Breast epithelium (tissue), 4 donors: Measurements from ENCODE around the gene IL22RA1. TPM values are rescaled to one million over a fixed set of nuclear protein-coding genes. Genes with fewer than 3 reads are reported as not detected.

Source experiments
- DNase-seq, 2 donors: peaks; one replicate each; pipeline ENCODE4 v3.0.0-alpha.2; 2019; ENCODE audit warnings: low spot score in 2 of 2
- H3K27ac ChIP-seq, 2 donors: fragments of 200-600 bp; sonication (generic) in 1 of 2; one replicate each; pipeline ENCODE4 v1.5.1; 2016 to 2019; ENCODE audit warnings: mild to moderate bottlenecking in 1 of 2
- H3K27me3 ChIP-seq, 2 donors: fragments of 200-600 bp; sonication (generic) in 1 of 2; one replicate each; pipeline versions ENCODE4 v1.5.1 to v1.6.0; 2017 to 2019; ENCODE audit warnings: control low read depth in 1 of 2, mild to moderate bottlenecking in 1 of 2
- H3K36me3 ChIP-seq: fragments of 200-600 bp; one replicate; pipeline ENCODE4 v1.5.1; 2019
- H3K4me1 ChIP-seq, 2 donors: fragments of 200-600 bp; sonication (generic); one replicate each; pipeline ENCODE4 v1.5.1; 2016 to 2019; ENCODE audit warnings: control low read depth in 1 of 2
- H3K4me3 ChIP-seq, 3 donors: fragments of 200-600 bp; sonication (generic); 1 replicate in 2 of 3; 2 replicates in 1 of 3; pipeline ENCODE4 v1.5.1; 2016 to 2019; ENCODE audit warnings: mild to moderate bottlenecking in 3 of 3, moderate library complexity in 2 of 3
- H3K9me3 ChIP-seq, 2 donors: fragments of 200-600 bp; sonication (generic) in 1 of 2; one replicate each; pipeline ENCODE4 v1.5.1; 2016 to 2019; ENCODE audit warnings: control low read depth in 1 of 2
- CTCF ChIP-seq, 3 donors: fragments of 450-650 bp; IDR thresholded peaks; one replicate each; pipeline ENCODE4 v1.5.1; 2016 to 2017; ENCODE audit warnings: antibody characterized with exemption in 3 of 3, mild to moderate bottlenecking in 3 of 3, moderate library complexity in 3 of 3
- POLR2A ChIP-seq: fragments of 450-650 bp; IDR thresholded peaks from one replicate; pipeline ENCODE4 v1.6.1; 2016; ENCODE audit warnings: antibody characterized with exemption, mild to moderate bottlenecking, moderate library complexity
- POLR2AphosphoS5 ChIP-seq, 3 donors: sonication (generic); formaldehyde crosslinking; IDR thresholded peaks; one replicate each; pipeline ENCODE4 v1.6.1; 2017; ENCODE audit warnings: antibody characterized with exemption in 3 of 3
- intact Hi-C: fragments of 100-400 bp; cut with DNase I; formaldehyde crosslinking; loops from one replicate; pipeline ENCODE4 v1.15.1; 2023; ENCODE audit warnings: low total_unique reads
- total RNA-seq, 3 donors: library from RNA; depleted of rRNA; stranded (reverse); fragments of >200 nt; gene quantifications; one replicate each; pipeline ENCODE4 v1.1.0, GENCODE V29; 2016

IL22RA1 gene
- total RNA-seq, 3 donors from 2014 or later = 0.73 to 0.98 TPM; not detected in 1

DNA sequence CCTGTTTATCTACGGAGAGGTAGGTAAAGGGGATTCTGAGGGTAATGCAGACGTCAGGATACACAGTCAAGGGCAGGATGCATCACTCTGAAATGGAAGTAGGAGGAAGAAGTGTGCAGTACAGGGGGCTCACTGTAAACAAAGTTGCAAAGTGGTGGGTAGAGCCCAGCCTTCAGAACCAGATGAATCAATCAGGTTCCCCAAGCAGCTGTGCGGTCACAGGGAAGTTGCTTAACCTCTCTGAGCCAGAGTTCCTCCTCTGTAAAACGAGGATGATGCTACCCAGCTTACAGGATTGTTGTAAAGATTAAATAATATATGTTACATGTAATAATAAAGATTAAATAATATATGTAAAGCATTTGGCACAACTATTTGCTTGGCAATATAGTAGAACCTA lies 17.5 kb downstream of the IL22RA1 start:
- no peak overlapping the region for H3K27ac ChIP-seq
- no peaks in the 10 kb centered on the region for H3K4me1 ChIP-seq
- intact Hi-C loops = no loop called here
- H3K36me3 ChIP-seq = no peaks in the 10 kb centered on the region
- peaks cover under 1 to 7% of the 10 kb centered on the region in 2 donors for H3K9me3 ChIP-seq
- no peak for TF ChIP-seq POLR2A
- no peak overlapping the region for H3K4me3 ChIP-seq
- DNase-seq = no peak
- H3K27me3 ChIP-seq = no peaks in the 10 kb centered on the region

DNA sequence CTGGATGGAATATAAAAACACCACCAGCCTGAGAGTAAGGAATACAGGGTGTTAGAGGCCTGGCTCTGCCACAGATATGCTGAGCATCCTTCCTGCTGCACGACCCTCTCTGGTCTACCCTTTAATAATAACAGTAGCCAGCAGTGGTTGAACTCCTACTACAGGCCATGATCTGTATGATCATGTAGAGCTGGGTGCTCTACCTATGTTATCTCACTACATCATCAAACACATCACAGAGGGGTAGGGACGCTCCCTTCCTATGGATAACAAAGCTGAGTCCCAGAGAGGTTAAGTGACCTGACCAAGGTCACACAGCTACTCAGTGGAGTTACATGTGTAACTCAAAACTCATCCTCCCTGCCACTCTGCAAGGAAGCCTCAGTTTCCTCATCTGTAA lies 18.0 kb downstream of the IL22RA1 start:
- peaks cover 0 to 2% of the 10 kb centered on the region in 2 donors for H3K9me3 ChIP-seq
- no peak for DNase-seq
- intact Hi-C loops = no loop called here
- H3K36me3 ChIP-seq = no peaks in the 10 kb centered on the region
- no peaks in the 10 kb centered on the region for H3K4me1 ChIP-seq
- H3K27ac ChIP-seq = no peak overlapping the region
- H3K4me3 ChIP-seq = no peak overlapping the region
- no peaks in the 10 kb centered on the region for H3K27me3 ChIP-seq
- TF ChIP-seq POLR2AphosphoS5 (IDR thresholded peaks at IDR 0.05) (no peak), POLR2A (no peak), CTCF (IDR thresholded peaks at IDR 0.05) (no peak)

DNA sequence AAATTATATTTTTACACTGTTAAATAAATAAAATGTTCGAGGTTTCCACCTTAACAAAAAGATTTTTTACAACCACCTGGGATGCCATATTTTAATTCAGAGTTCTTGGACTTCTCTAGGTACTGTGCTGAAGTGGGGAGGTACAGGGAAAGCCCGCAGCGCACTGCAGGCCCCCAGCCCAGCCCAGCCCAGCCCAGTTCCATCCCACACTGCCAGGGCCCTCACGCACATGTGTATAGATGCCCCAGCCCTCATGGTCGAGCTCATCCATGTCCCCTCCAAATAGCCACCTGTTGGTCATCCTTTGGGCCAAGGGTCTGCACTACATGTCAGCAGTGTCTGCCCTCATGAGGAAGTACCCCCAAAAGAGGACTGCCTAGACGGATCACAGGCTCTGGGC lies 19.3 kb downstream of the IL22RA1 start:
- H3K27ac ChIP-seq = no peak overlapping the region
- H3K9me3 ChIP-seq = no peaks in the 10 kb centered on the region
- H3K27me3 ChIP-seq = no peaks in the 10 kb centered on the region
- no peaks in the 10 kb centered on the region for H3K4me1 ChIP-seq
- no peak overlapping the region for H3K4me3 ChIP-seq
- TF ChIP-seq CTCF (IDR thresholded peaks at IDR 0.05) (no peak), POLR2AphosphoS5 (IDR thresholded peaks at IDR 0.05) (no peak), POLR2A (no peak)
- intact Hi-C loops = no loop called here
- DNase-seq = no peak
- no peaks in the 10 kb centered on the region for H3K36me3 ChIP-seq

DNA sequence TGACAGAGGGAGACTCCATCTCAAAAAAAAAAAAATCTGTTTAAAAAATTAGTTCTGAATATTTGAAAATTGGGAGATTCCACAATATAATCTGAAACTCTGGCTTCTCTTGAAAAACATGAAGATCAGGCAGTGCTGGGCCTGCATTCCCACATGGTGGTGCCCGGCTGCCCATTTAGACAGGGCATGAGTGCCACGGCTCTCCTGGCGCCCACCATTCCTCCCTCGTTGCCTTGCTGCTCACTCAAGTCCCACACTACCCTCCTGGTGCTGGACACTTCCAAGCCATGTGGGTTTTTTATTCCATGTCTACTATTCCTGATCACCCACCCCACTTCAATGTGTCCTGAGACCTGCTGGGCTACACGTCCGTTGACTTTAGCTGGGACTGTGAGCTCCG lies 20.2 kb downstream of the IL22RA1 start:
- Histone ChIP-seq H3K36me3 (no peaks in the 10 kb centered on the region), H3K4me1 (no peaks in the 10 kb centered on the region), H3K4me3 (no peak overlapping the region), H3K27ac (no peak overlapping the region), H3K9me3 (no peaks in the 10 kb centered on the region), H3K27me3 (no peaks in the 10 kb centered on the region)
- TF ChIP-seq CTCF (IDR thresholded peaks at IDR 0.05) (no peak), POLR2A (no peak), POLR2AphosphoS5 (IDR thresholded peaks at IDR 0.05) (no peak)
- intact Hi-C loops = no loop called here
- no peak for DNase-seq

DNA sequence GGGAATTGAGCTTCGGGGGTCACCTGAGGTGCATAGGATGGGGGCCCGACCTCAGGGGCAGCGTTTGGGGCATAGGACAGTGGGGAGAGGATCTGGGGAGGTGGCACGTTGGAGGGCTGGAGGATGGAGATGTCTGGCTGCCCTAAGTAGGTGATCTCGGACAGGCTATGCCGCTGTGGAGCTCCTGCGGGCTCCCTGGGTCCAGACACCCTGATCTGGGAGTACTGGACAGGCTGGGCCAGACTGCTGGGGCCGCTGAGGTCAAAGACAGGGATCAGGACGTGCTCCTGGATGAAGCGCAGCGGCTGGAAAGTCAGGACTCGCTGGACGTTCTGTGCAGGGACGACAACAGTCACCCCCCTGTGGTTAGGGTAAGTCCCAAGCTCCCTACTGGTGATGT lies 21.5 kb downstream of the IL22RA1 start:
- no peak overlapping the region for H3K27ac ChIP-seq
- H3K27me3 ChIP-seq = no peaks in the 10 kb centered on the region
- TF ChIP-seq POLR2A = no peak
- no peak for TF ChIP-seq POLR2AphosphoS5 (IDR thresholded peaks at IDR 0.05)
- TF ChIP-seq CTCF (IDR thresholded peaks at IDR 0.05) = no peak
- H3K4me3 ChIP-seq = no peak overlapping the region
- no peak for DNase-seq
- no peaks in the 10 kb centered on the region for H3K9me3 ChIP-seq
- H3K4me1 ChIP-seq = no peaks in the 10 kb centered on the region
- intact Hi-C loops = no loop called here
- no peaks in the 10 kb centered on the region for H3K36me3 ChIP-seq

DNA sequence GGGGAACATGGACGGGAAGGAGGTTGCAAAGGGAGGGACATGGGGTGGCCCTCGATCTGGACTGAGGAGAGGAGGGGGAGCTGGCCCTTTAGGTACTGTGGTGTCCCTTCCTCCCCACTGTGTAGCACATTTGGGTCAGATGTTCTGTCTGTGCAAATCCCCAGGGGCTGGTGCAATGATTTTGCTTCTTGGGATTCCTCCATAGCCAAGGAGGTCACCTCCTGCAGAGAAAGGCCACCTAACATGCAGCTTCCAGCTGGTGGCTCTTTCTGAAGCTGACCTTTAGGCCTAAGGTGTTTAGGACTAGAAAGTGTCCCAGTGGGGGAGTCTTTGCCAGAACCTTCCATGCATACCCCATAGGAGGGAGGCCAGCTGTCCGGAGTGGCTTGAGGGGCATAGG lies 22.0 kb downstream of the IL22RA1 start:
- Histone ChIP-seq H3K4me3 (no peak overlapping the region), H3K4me1 (no peaks in the 10 kb centered on the region), H3K27me3 (no peaks in the 10 kb centered on the region), H3K36me3 (no peaks in the 10 kb centered on the region), H3K9me3 (no peaks in the 10 kb centered on the region), H3K27ac (peak overlapping the region in 1 of 2 donors; percentile 49)
- no peak for DNase-seq
- intact Hi-C loops = no loop called here
- TF ChIP-seq CTCF (IDR thresholded peaks at IDR 0.05) (no peak), POLR2AphosphoS5 (IDR thresholded peaks at IDR 0.05) (no peak), POLR2A (no peak)
